Heart left ventricle (tissue), 16 donors: ENCODE data around the gene LRP5. TPM values are rescaled to one million over a fixed set of nuclear protein-coding genes. Genes with fewer than 3 reads are reported as not detected.
"Not testable (repeated sequence)": the region's sequence is repeated elsewhere in the genome, so short reads cannot be mapped to it uniquely, and the experiment has no call there.

Source experiments
- ATAC-seq, 4 donors: fragments of 200-7000 bp; cut with Tn5 transposase; one replicate each; pipeline ENCODE4 v1.9.1; 2020 to 2022; ENCODE audit warnings: moderate library complexity in 4 of 4, mild to moderate bottlenecking in 3 of 4, moderate number of reproducible peaks in 1 of 4
- DNase-seq, 5 donors: peaks; one replicate each; pipeline ENCODE4 v3.0.0-alpha.2; 2020
- H3K27ac ChIP-seq, 12 donors: fragments of 200-600 bp; sonication (generic) in 4 of 12; one replicate each; pipeline versions ENCODE4 v1.5.0 to v1.8.0; 2016 to 2022; ENCODE audit warnings: mild to moderate bottlenecking in 2 of 12
- H3K27me3 ChIP-seq, 9 donors: fragments of 200-600 bp; sonication (generic) in 2 of 9; one replicate each; pipeline versions ENCODE4 v1.5.1 to v1.8.0; 2016 to 2022; ENCODE audit warnings: mild to moderate bottlenecking in 3 of 9
- H3K36me3 ChIP-seq, 9 donors: fragments of 200-600 bp; sonication (generic) in 2 of 9; one replicate each; pipeline versions ENCODE4 v1.5.0 to v1.8.0; 2018 to 2022; ENCODE audit warnings: mild to moderate bottlenecking in 2 of 9
- H3K4me1 ChIP-seq, 12 donors: fragments of 200-600 bp; sonication (generic) in 4 of 12; one replicate each; pipeline versions ENCODE4 v1.5.0 to v1.8.0; 2016 to 2022; ENCODE audit warnings: mild to moderate bottlenecking in 3 of 12
- H3K4me3 ChIP-seq, 12 donors: fragments of 200-600 bp; sonication (generic) in 4 of 12; one replicate each; pipeline versions ENCODE4 v1.5.0 to v1.8.0; 2017 to 2022; ENCODE audit warnings: mild to moderate bottlenecking in 9 of 12, moderate library complexity in 4 of 12
- H3K9me3 ChIP-seq, 12 donors: fragments of 200-600 bp; sonication (generic) in 4 of 12; one replicate each; pipeline versions ENCODE4 v1.5.0 to v1.8.0; 2016 to 2022; ENCODE audit warnings: mild to moderate bottlenecking in 1 of 12
- CTCF ChIP-seq, 12 donors: fragments of 200-600 bp; sonication (generic) in 4 of 12; IDR thresholded peaks; one replicate each; pipeline versions ENCODE4 v1.5.0 to v1.8.0; 2018 to 2022; ENCODE audit warnings: antibody characterized with exemption in 12 of 12, mild to moderate bottlenecking in 5 of 12
- POLR2A ChIP-seq, 2 donors: fragments of 450-650 bp; IDR thresholded peaks; one replicate each; pipeline ENCODE4 v1.6.1; 2017; ENCODE audit warnings: antibody characterized with exemption in 2 of 2, mild to moderate bottlenecking in 2 of 2, moderate library complexity in 2 of 2
- WGBS, 4 donors: extraction: QIAGEN DNeasy Blood & Tissue Kit in 2 of 4; methylation state at CpG; one replicate each; pipeline versions ENCODE4 v1.1.5 to v1.1.7; 2013 to 2018; 5-methylcytosine and 5-hydroxymethylcytosine counted together
- intact Hi-C, 10 donors: fragments of 100-400 bp; cut with DNase I; formaldehyde crosslinking; loops; one replicate each; pipeline versions ENCODE4 v1.11.1 to v1.14.2; 2022
- polyA plus RNA-seq, 2 donors: library from polyadenylated mRNA; stranded (reverse); fragments of 200-250 nt; gene quantifications; one replicate each; pipeline ENCODE4 v1.2.3, GENCODE V29; 2013
- total RNA-seq, 9 donors: library from RNA; depleted of rRNA in 2 of 9; stranded (reverse); fragments of >200 nt in 2 of 9; fragmentation: NEBNext Ultra II Directional in 3 of 9; extraction: Animal tissue kit (Norgen Biotek cat#: 25700) in 3 of 9; gene quantifications; one replicate each; pipeline versions ENCODE4 v1.1.0 to v1.2.4, GENCODE V29; 2016 to 2023
- donor health status: ischemic (EF 13 %, LVEDD 7.1; RV severe dilation, severe dysfunction).
- donor health status: healthy with polysubstance abuse.
- donor health status: DM: no; HTN: yes; CAD: no.
- donor health status: DM: no; HTN: no; CAD: no.
- donor health status: ischemic (EF 25% LVEDD 6.9; RV normal size, moderate dysfunction).
- donor health status: ischemic (EF 25% LVEDD 5.7; RV mildly dilated, moderate dysfunction).
- donor health status: healthy.
- donor health status: DM: yes; HTN: yes; CAD: no.
- donor health status: ischemic (EF 35%, LVEDD 5.7; RV mildly dilated, moderate dysfunction).
- donor health status: nonischemic (EF 11% LVEDD 7.7; RV severe dilation, severe dysfunction).
- donor health status: DM: yes; HTN: yes; CAD: no.
- donor health status: PGD.
- donor health status: ischemic (EF 29% LVEDD 5.4; RV normal size, mild dysfunction).
- donor health status: nonischemic (EF 23%, LVEDD 6.1; RV moderate dilation, normal function).

LRP5 gene
- total and polyA plus RNA-seq, 11 donors: 30.2 to 62.5 (median 39.8) TPM

DNA sequence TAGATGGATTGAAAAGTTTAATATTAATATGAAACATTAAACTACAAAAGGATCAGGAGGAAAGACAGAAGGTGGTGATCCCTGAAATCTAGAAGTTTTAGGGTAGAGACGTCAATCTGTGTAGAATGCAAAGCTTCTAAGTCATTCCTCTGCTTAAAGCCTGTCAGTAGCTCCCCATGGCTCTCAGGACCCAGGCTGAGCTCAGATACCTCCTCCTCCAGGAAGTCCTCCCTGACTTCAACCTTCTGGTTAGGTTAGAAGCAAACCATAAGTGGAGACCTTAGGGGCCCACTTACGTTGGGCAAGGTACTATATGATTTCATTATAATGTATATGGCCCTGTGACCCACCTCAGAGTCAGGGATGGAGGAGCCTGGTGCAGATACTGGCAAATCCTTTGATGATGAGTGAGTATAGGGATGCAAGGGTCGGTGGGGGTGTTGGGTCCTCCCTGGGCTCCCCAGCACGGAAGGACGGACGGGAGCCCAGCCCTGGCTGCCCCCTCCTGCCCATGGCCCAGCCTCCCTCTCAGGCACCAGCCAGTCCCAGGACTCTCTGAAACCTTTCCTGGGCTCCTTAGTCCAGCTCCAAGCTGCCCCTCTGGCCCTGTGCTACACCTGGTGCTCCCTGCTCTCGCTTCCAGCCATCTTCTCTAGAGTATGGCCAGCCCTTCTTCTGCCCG lies 145.0 kb downstream of the LRP5 start:
- DNase-seq (no peak), ATAC-seq (no peak)
- TF ChIP-seq POLR2A (IDR thresholded peaks at IDR 0.05) (no peak), CTCF (IDR thresholded peaks at IDR 0.05) (no peak)
- no peaks in the 10 kb centered on the region for H3K9me3 ChIP-seq
- intact Hi-C loops: loop anchor here in 1 of 10 donors (5.0 kb wide), 1 partner anchor 160 kb away; no protein-coding TSS in a partner anchor
- H3K27ac ChIP-seq: no peak overlapping the region
- 77 to 86% (median 82%) methylated on average over 4 to 8 of the region's 8 CpGs for WGBS, 4 donors
- no peak overlapping the region for H3K4me3 ChIP-seq
- no peaks in the 10 kb centered on the region for H3K27me3 ChIP-seq
- peaks cover 0 to 15% (median 9%) of the 10 kb centered on the region in 12 donors for H3K4me1 ChIP-seq
- no peaks in the 10 kb centered on the region for H3K36me3 ChIP-seq

GRCh38 chr11:68457898-68458249 lies 145.5 kb downstream of the LRP5 start:
- no peak overlapping the region for H3K27ac ChIP-seq
- H3K36me3 ChIP-seq: no peaks in the 10 kb centered on the region
- TF ChIP-seq POLR2A (IDR thresholded peaks at IDR 0.05): no peak
- TF ChIP-seq CTCF (IDR thresholded peaks at IDR 0.05): no peak
- no peak overlapping the region for H3K4me3 ChIP-seq
- peaks cover 0 to 19% (median 14%) of the 10 kb centered on the region in 12 donors for H3K4me1 ChIP-seq
- DNase-seq (no peak), ATAC-seq (no peak)
- WGBS, 4 donors: 87 to 93% (median 89%) methylated on average over 7 of the region's 7 CpGs
- H3K9me3 ChIP-seq: no peaks in the 10 kb centered on the region
- no peaks in the 10 kb centered on the region for H3K27me3 ChIP-seq
- intact Hi-C loops: loop anchor here in 1 of 10 donors (5.0 kb wide), 1 partner anchor 161 kb away; no protein-coding TSS in a partner anchor

- WGBS, 4 donors: 85 to 89% (median 88%) methylated on average over 6 of the region's 6 CpGs
- H3K4me3 ChIP-seq, H3K27ac ChIP-seq, DNase-seq, ATAC-seq, H3K9me3 ChIP-seq, H3K36me3 ChIP-seq, H3K27me3 ChIP-seq: not testable (repeated sequence)
- H3K4me1 ChIP-seq: peaks cover 0 to 24% (median 19%) of the 10 kb centered on the region in 12 donors
- intact Hi-C loops: loop anchor here in 1 of 10 donors (5.0 kb wide), 1 partner anchor 161 kb away; no protein-coding TSS in a partner anchor
These were observed 145.9 kb downstream of the LRP5 start for GRCh38 chr11:68458340-68458739.

DNA sequence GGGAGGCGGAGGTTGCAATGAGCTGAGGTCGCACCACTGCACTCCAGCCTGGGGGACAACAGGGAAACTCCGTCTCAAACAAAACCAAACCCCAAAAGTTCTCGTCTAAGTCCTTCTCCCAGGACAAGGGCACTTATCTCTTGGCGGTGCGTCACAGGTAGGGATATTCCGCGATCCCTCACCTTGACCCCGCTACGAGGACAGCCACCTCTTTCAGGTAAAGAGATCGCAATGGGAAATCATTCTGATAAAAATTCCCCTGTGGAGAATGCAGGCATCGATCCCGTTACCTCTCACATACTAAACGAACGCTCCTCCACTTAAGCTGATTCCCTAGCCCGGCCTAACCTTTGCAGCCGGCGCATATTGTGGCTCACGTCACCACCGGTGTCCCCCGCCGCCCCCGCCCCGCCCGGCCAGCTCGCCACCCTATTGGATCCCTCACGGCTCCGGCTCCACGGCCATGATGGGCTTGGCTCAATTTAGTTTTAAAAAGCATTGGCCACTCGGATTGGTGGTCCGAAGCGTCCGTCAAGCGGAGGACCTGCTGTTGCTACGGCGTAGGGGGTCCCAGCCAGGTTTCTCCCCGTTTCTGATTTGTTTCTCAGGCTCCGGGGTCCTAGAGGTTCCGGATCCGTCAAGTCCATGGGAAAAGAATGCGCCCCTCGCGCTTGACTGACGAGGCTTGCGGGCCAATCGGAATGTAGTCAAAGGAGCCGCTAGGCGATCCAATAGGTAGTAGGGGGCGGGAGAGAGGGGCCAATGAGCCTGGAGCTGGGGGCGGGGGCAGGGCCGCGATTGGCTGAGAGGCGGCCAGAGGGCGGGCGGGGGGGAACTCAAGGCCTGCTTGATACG lies 147.7 kb downstream of the LRP5 start:
- WGBS, 4 donors: 1 to 5% (median 4%) methylated on average over 31 to 56 of the region's 56 CpGs
- Histone ChIP-seq H3K4me3 (peak overlapping the region; percentile 71 to 99 (median 94)), H3K4me1 (peaks cover 2 to 42% (median 36%) of the 10 kb centered on the region in 12 donors), H3K9me3 (no peaks in the 10 kb centered on the region), H3K27me3 (no peaks in the 10 kb centered on the region), H3K27ac (peak overlapping the region; percentile 91 to 99 (median 96)), H3K36me3 (no peaks in the 10 kb centered on the region)
- no peak for TF ChIP-seq CTCF (IDR thresholded peaks at IDR 0.05)
- DNase-seq (peak; percentile 97 to 99 (median 98)), ATAC-seq (peak; percentile 93 to 96 (median 94))
- intact Hi-C loops: loop anchor here in 8 of 10 donors (5.0 to 10.0 kb wide), 9 partner anchors 47 to 163 kb away; no protein-coding TSS in a partner anchor
